Measurements from ENCODE around the gene GSTT2. TPM values are rescaled to one million over a fixed set of nuclear protein-coding genes. Genes with fewer than 3 reads are reported as not detected.
"Not testable (repeated sequence)": the region's sequence is repeated elsewhere in the genome, so short reads cannot be mapped to it uniquely, and the experiment has no call there.

Gene GSTT2
- total RNA-seq, result 0.42 TPM
- long read RNA-seq, partial matches to known transcripts, result 1 of 1 reads
- long read RNA-seq, other reads (novel, unspliced or antisense), result 0 of 1 reads

GRCh38 chr22:23979557-23980240, at the start of gene GSTT2:
Gene GSTT2 (plus strand): TSS chr22:23980134.
- intact Hi-C loops (cut with micrococcal nuclease); DNase-seq: not testable (repeated sequence)
- peak; percentile 91 for ATAC-seq

GRCh38 chr22:23938328-23939016, 41.5 kb upstream of the GSTT2 start:
- DNase-seq, result no peak
- peak; percentile 52 for ATAC-seq
- intact Hi-C loops (cut with micrococcal nuclease), result no loop called here

- intact Hi-C loops (cut with micrococcal nuclease), result no loop called here
- ATAC-seq (no peak), DNase-seq (no peak)
Observed at GRCh38 chr22:23939017-23939357, 40.9 kb upstream of the GSTT2 start.

GRCh38 chr22:23940166-23940565, 39.8 kb upstream of the GSTT2 start:
- ATAC-seq; DNase-seq; intact Hi-C loops (cut with micrococcal nuclease): not testable (repeated sequence)

- intact Hi-C loops (cut with micrococcal nuclease); DNase-seq; ATAC-seq: not testable (repeated sequence)
Observed at GRCh38 chr22:23947391-23947790, 32.5 kb upstream of the GSTT2 start.

- intact Hi-C loops (cut with micrococcal nuclease), result not testable (repeated sequence)
Observed at GRCh38 chr22:23949764-23950163, 30.2 kb upstream of the GSTT2 start.

GRCh38 chr22:23951383-23951782, 28.6 kb upstream of the GSTT2 start:
- ATAC-seq; DNase-seq; intact Hi-C loops (cut with micrococcal nuclease): not testable (repeated sequence)

More at GRCh38 chr22:23949764-23950163, 30.2 kb upstream of the GSTT2 start:
- not testable (repeated sequence) for DNase-seq, ATAC-seq

- ATAC-seq; intact Hi-C loops (cut with micrococcal nuclease): not testable (repeated sequence)
Observed at GRCh38 chr22:23952794-23953405, 27.0 kb upstream of the GSTT2 start.

GRCh38 chr22:23953485-23953884, 26.4 kb upstream of the GSTT2 start:
- intact Hi-C loops (cut with micrococcal nuclease); ATAC-seq; DNase-seq: not testable (repeated sequence)

More at GRCh38 chr22:23952794-23953405, 27.0 kb upstream of the GSTT2 start:
- DNase-seq, result not testable (repeated sequence)

GRCh38 chr22:23954193-23954990, 25.5 kb upstream of the GSTT2 start:
- ATAC-seq; intact Hi-C loops (cut with micrococcal nuclease); DNase-seq: not testable (repeated sequence)

GRCh38 chr22:23954991-23955305, 25.0 kb upstream of the GSTT2 start:
- DNase-seq; intact Hi-C loops (cut with micrococcal nuclease); ATAC-seq: not testable (repeated sequence)

- ATAC-seq; intact Hi-C loops (cut with micrococcal nuclease); DNase-seq: not testable (repeated sequence)
Observed at GRCh38 chr22:23955886-23956285, 24.0 kb upstream of the GSTT2 start.

GRCh38 chr22:23956301-23956900, 23.5 kb upstream of the GSTT2 start:
- peak; percentile 62 for ATAC-seq
- intact Hi-C loops (cut with micrococcal nuclease), result not testable (repeated sequence)
- DNase-seq, result peak; percentile 62

- ATAC-seq, result peak; percentile 91
- intact Hi-C loops (cut with micrococcal nuclease); DNase-seq: not testable (repeated sequence)
Observed at GRCh38 chr22:23961084-23961771, 18.7 kb upstream of the GSTT2 start, which contains the start of gene GSTT2B. Gene GSTT2B (minus strand): TSS chr22:23961195. CDS start chr22:23961131, 64 bp downstream.

- peak; percentile 47 for ATAC-seq
- not testable (repeated sequence) for DNase-seq
Observed at GRCh38 chr22:23966094-23966493, 13.8 kb upstream of the GSTT2 start.

GRCh38 chr22:23966568-23966967, 13.4 kb upstream of the GSTT2 start, which contains the start of gene DDTL:
Gene DDTL (plus strand): TSS chr22:23966888. CDS start chr22:23966915, 27 bp downstream.
- DNase-seq; intact Hi-C loops (cut with micrococcal nuclease): not testable (repeated sequence)
- ATAC-seq, result peak; percentile 94

More at GRCh38 chr22:23966094-23966493, 13.8 kb upstream of the GSTT2 start:
- intact Hi-C loops (cut with micrococcal nuclease), result not testable (repeated sequence)

GRCh38 chr22:23969071-23969470, 10.9 kb upstream of the GSTT2 start:
- DNase-seq (no peak), ATAC-seq (no peak)
- intact Hi-C loops (cut with micrococcal nuclease), result no loop called here

- no peak for DNase-seq
- no peak for ATAC-seq
- intact Hi-C loops (cut with micrococcal nuclease), result no loop called here
Observed at GRCh38 chr22:23970201-23970641, 9.7 kb upstream of the GSTT2 start.

Data from left ventricle myocardium superior (tissue), 1 donor.